GM18520 (cell line): Measurements from ENCODE around the gene FKBP15.
"Not testable (repeated sequence)": the region's sequence is repeated elsewhere in the genome, so short reads cannot be mapped to it uniquely, and the experiment has no call there.

ENCODE experiments used
- ATAC-seq: cut with Tn5 transposase; IDR thresholded peaks from one replicate; pipeline ENCODE4 v1.9.1; 2021; ENCODE audit not compliant: unreplicated experiment

The FKBP15 gene

GRCh38 chr9:113221003-113221799, at the start of gene FKBP15, which contains the start of gene SLC31A1:
Gene FKBP15 (minus strand): TSS chr9:113221277. CDS start chr9:113221243, 34 bp downstream.
Gene SLC31A1 (plus strand): TSS chr9:113221544. CDS start chr9:113256149, 34,605 bp downstream.
- peak; percentile 79 for ATAC-seq

GRCh38 chr9:113269871-113270270, 48.8 kb upstream of the FKBP15 start:
- no peak for ATAC-seq

GRCh38 chr9:113269355-113269754, 48.3 kb upstream of the FKBP15 start:
- ATAC-seq: no peak

- no peak for ATAC-seq
Observed at GRCh38 chr9:113267911-113268566, 47.0 kb upstream of the FKBP15 start.

- ATAC-seq: no peak
Observed at GRCh38 chr9:113266174-113266573, 45.1 kb upstream of the FKBP15 start.

GRCh38 chr9:113261917-113262671, 41.0 kb upstream of the FKBP15 start:
- no peak for ATAC-seq

GRCh38 chr9:113258282-113258681, 37.2 kb upstream of the FKBP15 start:
- no peak for ATAC-seq

GRCh38 chr9:113257863-113258262, 36.8 kb upstream of the FKBP15 start:
- no peak for ATAC-seq

GRCh38 chr9:113255438-113255837, 34.4 kb upstream of the FKBP15 start:
- no peak for ATAC-seq

GRCh38 chr9:113254991-113255390, 33.9 kb upstream of the FKBP15 start:
- ATAC-seq: no peak

GRCh38 chr9:113250807-113251206, 29.7 kb upstream of the FKBP15 start:
- no peak for ATAC-seq

GRCh38 chr9:113249661-113250060, 28.6 kb upstream of the FKBP15 start:
- ATAC-seq: not testable (repeated sequence)

- no peak for ATAC-seq
Observed at GRCh38 chr9:113247640-113248039, 26.6 kb upstream of the FKBP15 start.

GRCh38 chr9:113246928-113247327, 25.9 kb upstream of the FKBP15 start:
- no peak for ATAC-seq

GRCh38 chr9:113245894-113246293, 24.8 kb upstream of the FKBP15 start:
- ATAC-seq: no peak

GRCh38 chr9:113244556-113244955, 23.5 kb upstream of the FKBP15 start:
- no peak for ATAC-seq

- no peak for ATAC-seq
Observed at GRCh38 chr9:113241161-113241560, 20.1 kb upstream of the FKBP15 start.

- ATAC-seq: no peak
Observed at GRCh38 chr9:113238859-113239232, 17.8 kb upstream of the FKBP15 start.

- no peak for ATAC-seq
Observed at GRCh38 chr9:113238202-113238858, 17.3 kb upstream of the FKBP15 start.

- ATAC-seq: no peak
Observed at GRCh38 chr9:113237026-113237425, 15.9 kb upstream of the FKBP15 start.

- not testable (repeated sequence) for ATAC-seq
Observed at GRCh38 chr9:113235701-113236255, 14.7 kb upstream of the FKBP15 start.
